ENCODE data around the gene PPP3R1.

Gene PPP3R1

GRCh38 chr2:68230241-68231060 is 21.9 kb downstream of the PPP3R1 start:
- DNase-seq, result no peak

DNA sequence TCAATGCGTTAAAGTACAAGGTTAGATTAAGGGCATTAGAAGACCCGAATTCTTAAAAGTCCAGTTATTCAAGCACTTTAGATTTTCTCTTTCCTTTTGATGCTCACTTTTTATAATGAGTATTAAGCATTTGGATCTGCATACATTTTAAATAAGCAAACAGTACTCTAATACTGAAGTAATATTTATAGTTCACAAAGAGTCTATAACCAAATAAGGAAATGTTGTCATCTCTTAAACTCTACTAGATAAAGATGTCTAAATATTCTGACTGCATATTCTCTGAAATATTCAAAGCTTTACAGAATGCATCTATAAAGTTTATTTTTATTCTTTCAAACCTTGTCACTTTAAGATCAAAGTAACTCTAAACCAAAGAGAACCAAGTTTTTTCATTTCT is 25.5 kb downstream of the PPP3R1 start:
- DNase-seq, result no peak

GRCh38 chr2:68225119-68225632 is 27.2 kb downstream of the PPP3R1 start:
- DNase-seq, result peak; percentile 4

GRCh38 chr2:68223419-68223818 is 28.9 kb downstream of the PPP3R1 start:
- DNase-seq, result no peak

GRCh38 chr2:68222287-68222686 is 30.0 kb downstream of the PPP3R1 start:
- no peak for DNase-seq

DNA sequence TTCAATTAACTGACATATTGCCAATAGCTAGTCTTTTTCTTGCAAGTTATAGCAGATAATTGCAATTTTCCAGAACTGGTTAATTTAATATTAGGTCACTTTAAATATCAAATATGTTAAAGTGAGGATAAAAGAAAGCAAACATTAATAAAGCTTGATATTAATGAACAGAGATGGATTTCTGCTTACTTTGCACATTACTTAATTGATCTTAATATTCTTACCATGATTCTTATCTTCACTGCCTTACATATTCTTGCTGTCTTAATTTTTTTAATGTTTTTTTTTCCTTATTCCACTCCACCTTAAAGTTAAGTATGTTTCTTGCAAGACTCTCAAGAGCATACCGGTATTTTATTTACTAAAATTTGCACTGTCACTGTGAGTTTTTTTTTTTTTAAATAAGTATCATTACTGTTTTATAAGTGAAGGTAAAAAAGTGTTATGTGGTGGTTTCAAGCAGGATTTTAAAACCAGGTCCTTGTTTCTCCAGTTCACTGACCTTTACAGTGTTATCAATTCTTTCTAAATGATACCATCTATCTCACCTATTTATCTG is 33.9 kb downstream of the PPP3R1 start:
- DNase-seq, result no peak

DNA sequence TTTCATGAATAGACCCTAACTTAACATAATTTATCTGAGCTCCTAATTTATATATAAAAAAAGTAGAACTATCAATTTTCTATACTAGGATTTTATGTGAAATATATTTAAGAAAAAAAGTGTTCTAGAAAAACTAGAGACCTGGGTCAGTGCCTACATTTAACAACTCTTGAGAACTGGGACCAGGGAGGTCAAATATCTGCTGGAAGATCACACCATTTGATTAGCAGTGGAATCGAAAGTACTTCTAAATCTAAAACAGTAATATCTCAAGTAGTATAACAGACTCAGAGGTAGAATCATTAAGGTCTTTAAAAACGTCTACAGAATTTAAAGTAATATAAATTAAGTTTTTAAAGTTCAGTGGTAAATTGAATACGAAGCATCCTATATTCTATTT is 34.6 kb downstream of the PPP3R1 start:
- DNase-seq, result no peak

DNA sequence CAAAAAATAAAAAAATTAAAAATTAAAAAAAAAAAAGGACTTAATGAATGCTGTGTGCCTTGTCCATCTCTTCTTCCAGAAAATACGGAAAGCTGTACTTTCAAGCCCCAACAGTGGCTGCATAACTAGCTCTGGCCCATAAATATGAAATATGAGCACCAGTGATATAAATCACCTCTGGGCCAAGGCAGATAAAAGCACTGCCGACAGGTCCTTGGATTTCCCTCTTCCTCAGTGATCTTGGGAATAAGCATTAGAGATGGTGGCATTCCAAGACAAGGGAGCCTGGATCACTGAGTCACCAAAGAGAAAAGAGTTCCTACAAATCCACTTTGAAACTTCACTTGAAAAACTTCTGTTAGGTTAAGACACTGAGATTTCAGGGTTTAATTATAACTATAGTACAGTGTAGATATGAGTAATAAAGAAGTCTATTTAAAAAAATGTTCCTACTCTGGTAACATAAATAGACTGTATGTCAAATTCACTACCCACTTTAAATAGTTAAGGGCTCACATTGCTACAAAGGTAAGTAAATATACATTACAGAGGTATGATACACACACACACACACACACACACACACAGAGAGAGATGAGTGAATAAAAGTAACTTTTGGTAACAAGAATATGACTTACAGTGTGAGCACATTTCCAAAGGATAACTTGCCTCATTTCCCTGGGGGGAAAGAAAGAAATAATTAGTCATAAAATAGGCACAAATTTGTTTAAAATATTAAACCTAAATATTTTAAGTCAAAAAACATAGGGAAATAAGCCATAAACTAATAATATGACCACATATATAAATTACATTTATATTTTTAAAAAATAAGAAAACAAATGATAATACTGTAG is 35.6 kb downstream of the PPP3R1 start:
- no peak for DNase-seq

GRCh38 chr2:68214381-68214780 is 38.0 kb downstream of the PPP3R1 start:
- DNase-seq, result no peak

- DNase-seq, result no peak
Measured at GRCh38 chr2:68206793-68207192, 45.5 kb downstream of the PPP3R1 start.

- no peak for DNase-seq
Measured at GRCh38 chr2:68203587-68203986, 48.7 kb downstream of the PPP3R1 start.

DNA sequence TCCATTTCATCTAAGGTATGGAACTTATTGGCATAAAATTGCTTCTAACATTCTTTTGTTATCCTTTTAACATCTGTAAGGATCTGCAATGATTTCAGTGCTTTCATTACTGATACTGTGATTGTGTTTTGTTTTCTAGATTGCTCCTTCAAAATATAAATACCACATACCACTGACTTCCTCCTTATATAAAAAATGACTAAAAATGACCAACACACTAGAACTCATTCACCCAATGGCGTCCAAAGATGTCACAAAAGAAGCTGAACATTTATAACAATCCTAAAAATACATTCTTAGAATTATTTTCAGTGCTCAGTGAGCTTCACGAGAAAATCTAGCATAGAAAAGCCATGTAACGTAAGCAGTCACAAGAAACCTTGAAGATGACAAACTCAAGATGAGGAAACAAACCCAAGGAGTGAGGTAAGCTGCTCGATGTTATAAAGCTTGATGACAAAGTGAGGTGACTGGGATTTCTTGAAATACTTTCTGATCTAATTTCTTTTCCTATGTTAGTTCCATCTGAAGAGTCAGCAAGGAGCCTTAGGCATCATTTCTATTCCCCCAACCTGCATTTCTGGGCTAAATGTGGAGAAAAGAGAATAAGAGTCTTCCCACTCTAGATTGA is 52.1 kb downstream of the PPP3R1 start:
- DNase-seq, result no peak

DNA sequence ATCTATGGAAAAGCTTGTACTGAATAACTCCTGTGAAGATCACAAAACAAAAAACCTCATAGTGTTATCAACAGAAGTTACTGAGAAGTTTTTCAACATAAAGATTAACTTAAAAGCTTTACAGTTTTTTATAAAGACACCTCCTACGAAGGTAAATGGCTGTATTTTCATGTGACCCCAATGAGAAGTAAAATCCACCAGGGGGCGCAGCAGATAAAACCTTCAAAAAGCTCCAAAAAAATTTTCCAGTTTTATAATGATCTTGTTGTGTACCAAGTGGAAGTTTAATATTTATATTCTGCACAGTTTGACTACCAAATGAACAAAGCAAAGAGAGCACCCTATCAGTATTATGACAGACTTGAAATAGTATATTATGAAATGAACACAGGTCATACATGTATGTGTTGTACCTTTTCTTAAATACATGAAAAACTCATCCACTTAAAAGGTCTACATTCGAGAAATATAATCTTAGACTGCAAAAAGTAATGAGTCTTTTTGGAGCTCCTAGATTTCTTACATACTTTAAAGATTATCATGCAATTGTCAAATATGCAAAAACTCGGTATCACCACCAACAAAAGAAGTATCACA is 56.1 kb downstream of the PPP3R1 start:
- DNase-seq, result peak; percentile 22

DNA sequence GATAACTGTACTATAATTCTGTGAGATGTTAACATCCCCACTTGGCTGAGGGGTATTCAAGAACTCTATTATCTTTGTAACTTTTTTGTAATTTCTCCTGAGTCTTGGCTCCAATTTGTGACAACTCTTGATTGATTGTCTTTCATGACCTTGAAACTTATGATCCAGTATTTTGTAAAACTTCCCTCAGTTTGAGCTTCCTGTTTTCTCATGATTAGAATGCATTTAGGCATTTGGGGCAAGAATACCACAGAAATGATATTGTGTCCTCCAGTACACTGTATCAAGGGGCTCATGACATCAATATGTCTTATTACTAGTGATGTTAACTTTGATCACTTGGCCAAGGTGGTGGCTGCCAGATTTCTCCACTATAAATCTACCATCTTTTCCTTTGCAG is 57.2 kb downstream of the PPP3R1 start:
- DNase-seq, result no peak

GRCh38 chr2:68193787-68194372 is 58.5 kb downstream of the PPP3R1 start:
- DNase-seq, result no peak

- no peak for DNase-seq
Measured at GRCh38 chr2:68193144-68193543, 59.2 kb downstream of the PPP3R1 start.

DNA sequence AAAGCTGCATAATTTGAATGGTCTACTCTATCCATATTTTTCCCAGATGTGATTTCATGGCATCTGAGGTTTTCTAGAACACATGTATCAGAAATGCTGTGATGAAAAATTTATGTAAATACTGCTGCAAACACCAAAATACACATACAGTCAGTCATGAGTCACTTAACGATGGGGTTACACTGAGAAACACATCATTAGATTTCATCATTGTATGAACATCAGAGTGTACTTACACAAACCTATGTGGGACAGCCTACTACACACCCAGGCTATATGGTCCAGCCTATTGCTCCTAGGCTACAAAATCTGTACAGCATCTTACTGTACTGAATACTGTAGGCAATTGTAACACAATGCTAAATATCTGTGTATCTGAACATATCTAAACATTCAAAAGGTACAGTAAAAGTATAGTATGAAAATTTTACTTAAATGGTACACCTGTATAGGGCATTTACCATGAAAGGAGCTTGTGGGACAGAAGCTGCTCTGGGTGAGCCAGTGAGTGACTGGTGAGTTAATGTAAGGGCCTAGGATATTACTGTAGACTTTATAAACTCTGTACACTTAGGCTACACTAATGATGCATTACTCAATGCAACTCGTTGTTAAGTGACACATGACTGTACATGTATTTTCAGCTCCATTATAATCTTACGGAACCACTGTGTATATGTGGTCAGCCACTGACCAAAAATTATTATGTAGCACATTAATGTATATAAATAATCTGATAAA is 61.2 kb downstream of the PPP3R1 start:
- no peak for DNase-seq

DNA sequence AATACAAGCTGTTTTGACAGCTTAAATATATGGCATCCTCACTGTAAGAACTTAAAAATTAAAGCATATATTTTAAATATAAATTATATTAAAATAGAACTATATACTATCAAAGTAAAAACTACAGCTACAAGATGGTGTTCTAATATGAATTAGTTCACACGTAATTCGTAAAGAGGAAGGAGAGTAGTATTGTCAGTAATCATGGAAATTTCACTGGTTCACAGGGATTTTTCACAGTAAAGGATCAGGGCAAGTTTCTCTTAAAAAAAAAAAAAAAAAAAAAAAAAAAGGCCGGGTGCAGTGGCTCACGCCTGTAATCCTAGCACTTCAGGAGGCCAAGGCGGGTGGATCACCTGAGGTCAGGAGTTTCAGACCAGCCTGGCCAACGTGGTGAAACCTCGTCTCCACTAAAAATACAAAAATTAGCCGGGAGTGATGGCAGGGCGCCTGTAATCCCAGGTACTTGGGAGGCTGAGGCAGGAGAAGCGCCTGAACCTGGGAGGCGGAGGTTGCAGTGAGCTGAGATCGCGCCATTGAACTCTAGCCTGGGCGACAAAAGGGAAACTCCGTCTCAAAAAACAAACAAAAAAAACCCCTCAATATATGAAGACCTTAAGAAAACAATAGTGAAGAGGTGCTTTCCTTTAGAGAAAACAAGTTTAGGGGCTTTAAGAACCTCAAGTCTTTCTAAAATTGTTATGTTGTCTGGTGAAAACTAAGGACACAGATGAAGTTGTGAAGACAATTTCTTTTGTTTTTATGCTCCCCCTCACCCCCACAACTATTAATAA is 62.1 kb downstream of the PPP3R1 start:
- no peak for DNase-seq

DNA sequence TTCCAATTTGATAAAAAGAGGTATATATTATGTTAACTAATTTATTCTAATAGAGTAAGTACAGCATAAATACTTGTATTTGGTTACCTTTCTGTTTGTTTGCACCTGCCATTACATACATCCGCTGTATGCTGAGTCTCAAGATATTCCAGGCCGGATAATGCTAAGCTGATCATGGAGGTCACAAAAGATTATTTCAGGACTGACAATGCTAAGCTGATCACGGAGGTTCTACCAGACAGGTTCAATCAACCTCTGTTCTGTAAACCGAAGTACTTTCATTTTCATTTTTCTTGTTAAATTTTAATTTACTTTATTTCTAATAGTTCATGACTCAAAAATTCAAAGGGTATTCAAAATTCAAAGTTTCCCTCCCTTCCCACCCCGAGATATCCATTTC is 63.5 kb downstream of the PPP3R1 start:
- DNase-seq, result no peak

- DNase-seq, result no peak
Measured at GRCh38 chr2:68187329-68187728, 65.0 kb downstream of the PPP3R1 start.
